Type B pancreatic cell (in vitro differentiated cells): Measurements from ENCODE around the gene FH. TPM values are rescaled to one million over a fixed set of nuclear protein-coding genes. Genes with fewer than 3 reads are reported as not detected.
A peak's percentile ranks its signal among the peaks of the same experiment; 100 is the strongest.

ENCODE experiments used
- DNase-seq: peaks from one replicate; pipeline ENCODE4 v3.0.0; 2021; ENCODE audit warnings: mixed read lengths; ENCODE audit not compliant: unreplicated experiment; ENCODE audit errors: extremely low spot score
- H3K27ac Mint-ChIP-seq: 2 replicates; pipeline ENCODE4 v1.8.0; 2021; ENCODE audit warnings: mild to moderate bottlenecking, mixed read lengths
- H3K27me3 Mint-ChIP-seq: 2 replicates; pipeline ENCODE4 v1.8.0; 2021; ENCODE audit warnings: mixed read lengths
- H3K36me3 Mint-ChIP-seq: 2 replicates; pipeline ENCODE4 v1.8.0; 2021; ENCODE audit warnings: mixed read lengths
- H3K4me1 Mint-ChIP-seq: one replicate; pipeline ENCODE4 v1.8.0; 2021; ENCODE audit warnings: mixed read lengths; ENCODE audit not compliant: unreplicated experiment
- H3K4me3 Mint-ChIP-seq: 2 replicates; pipeline ENCODE4 v1.8.0; 2021; ENCODE audit warnings: mild to moderate bottlenecking, mixed read lengths
- H3K9me3 Mint-ChIP-seq: 2 replicates; pipeline ENCODE4 v1.8.0; 2021; ENCODE audit warnings: mixed read lengths
- CTCF ChIP-seq: fragments of 200-600 bp; sonication (generic); conservative IDR thresholded peaks from 2 replicates; pipeline ENCODE4 v1.5.0; 2021; ENCODE audit warnings: antibody characterized with exemption, mild to moderate bottlenecking
- total RNA-seq: library from RNA; stranded (reverse); gene quantifications from 2 replicates; pipeline ENCODE4 v1.2.1, GENCODE V29; 2021; ENCODE audit warnings: low replicate concordance

FH gene
- total RNA-seq, 1 donor from 2014 or later: 84.0 TPM

GRCh38 chr1:241532162-241532531 is 12.6 kb upstream of the FH start, which contains the start of gene KMO:
Gene KMO (plus strand): TSS chr1:241532378. CDS start chr1:241532445, 67 bp downstream.
- Mint-ChIP-seq H3K27me3 (peaks cover 15% of the 10 kb centered on the region), H3K36me3 (no peaks in the 10 kb centered on the region), H3K9me3 (no peaks in the 10 kb centered on the region), H3K27ac (peak within 1 kb of the TSS; percentile 76), H3K4me3 (peak within 1 kb of the TSS; percentile 87), H3K4me1 (peaks cover 4% of the 10 kb centered on the region)
- no peak for DNase-seq
- no peak for TF ChIP-seq CTCF

- Mint-ChIP-seq H3K27me3 (peaks cover 10% of the 10 kb centered on the region), H3K27ac (peak overlapping the region; percentile 76), H3K9me3 (no peaks in the 10 kb centered on the region), H3K4me3 (peak overlapping the region; percentile 87), H3K4me1 (peaks cover 4% of the 10 kb centered on the region), H3K36me3 (no peaks in the 10 kb centered on the region)
- peak; percentile 78 for TF ChIP-seq CTCF
- DNase-seq: no peak
Observed at GRCh38 chr1:241531195-241532161, 11.9 kb upstream of the FH start.

- H3K27me3 Mint-ChIP-seq: peaks cover 20% of the 10 kb centered on the region
- TF ChIP-seq CTCF: no peak
- peaks cover 4% of the 10 kb centered on the region for H3K4me1 Mint-ChIP-seq
Observed at GRCh38 chr1:241527146-241527545, 7.6 kb upstream of the FH start.

GRCh38 chr1:241525026-241525425 is 5.5 kb upstream of the FH start:
- no peak overlapping the region for H3K27ac Mint-ChIP-seq
- no peak for TF ChIP-seq CTCF
- no peaks in the 10 kb centered on the region for H3K4me1 Mint-ChIP-seq
- no peaks in the 10 kb centered on the region for H3K36me3 Mint-ChIP-seq
- no peaks in the 10 kb centered on the region for H3K9me3 Mint-ChIP-seq
- no peak overlapping the region for H3K4me3 Mint-ChIP-seq
- peaks cover 20% of the 10 kb centered on the region for H3K27me3 Mint-ChIP-seq
- DNase-seq: no peak

More at GRCh38 chr1:241527146-241527545, 7.6 kb upstream of the FH start:
- Mint-ChIP-seq H3K36me3 (no peaks in the 10 kb centered on the region), H3K27ac (no peak overlapping the region), H3K9me3 (no peaks in the 10 kb centered on the region), H3K4me3 (no peak overlapping the region)
- no peak for DNase-seq

- Mint-ChIP-seq H3K27me3 (peaks cover 20% of the 10 kb centered on the region), H3K27ac (no peak overlapping the region), H3K4me3 (no peak overlapping the region), H3K4me1 (peaks cover 11% of the 10 kb centered on the region), H3K36me3 (peaks cover 4% of the 10 kb centered on the region), H3K9me3 (no peaks in the 10 kb centered on the region)
- TF ChIP-seq CTCF: no peak
- DNase-seq: no peak
Observed at GRCh38 chr1:241521718-241522117, 2.2 kb upstream of the FH start.
